ENCODE data around the gene GJD3.

The GJD3 gene

DNA sequence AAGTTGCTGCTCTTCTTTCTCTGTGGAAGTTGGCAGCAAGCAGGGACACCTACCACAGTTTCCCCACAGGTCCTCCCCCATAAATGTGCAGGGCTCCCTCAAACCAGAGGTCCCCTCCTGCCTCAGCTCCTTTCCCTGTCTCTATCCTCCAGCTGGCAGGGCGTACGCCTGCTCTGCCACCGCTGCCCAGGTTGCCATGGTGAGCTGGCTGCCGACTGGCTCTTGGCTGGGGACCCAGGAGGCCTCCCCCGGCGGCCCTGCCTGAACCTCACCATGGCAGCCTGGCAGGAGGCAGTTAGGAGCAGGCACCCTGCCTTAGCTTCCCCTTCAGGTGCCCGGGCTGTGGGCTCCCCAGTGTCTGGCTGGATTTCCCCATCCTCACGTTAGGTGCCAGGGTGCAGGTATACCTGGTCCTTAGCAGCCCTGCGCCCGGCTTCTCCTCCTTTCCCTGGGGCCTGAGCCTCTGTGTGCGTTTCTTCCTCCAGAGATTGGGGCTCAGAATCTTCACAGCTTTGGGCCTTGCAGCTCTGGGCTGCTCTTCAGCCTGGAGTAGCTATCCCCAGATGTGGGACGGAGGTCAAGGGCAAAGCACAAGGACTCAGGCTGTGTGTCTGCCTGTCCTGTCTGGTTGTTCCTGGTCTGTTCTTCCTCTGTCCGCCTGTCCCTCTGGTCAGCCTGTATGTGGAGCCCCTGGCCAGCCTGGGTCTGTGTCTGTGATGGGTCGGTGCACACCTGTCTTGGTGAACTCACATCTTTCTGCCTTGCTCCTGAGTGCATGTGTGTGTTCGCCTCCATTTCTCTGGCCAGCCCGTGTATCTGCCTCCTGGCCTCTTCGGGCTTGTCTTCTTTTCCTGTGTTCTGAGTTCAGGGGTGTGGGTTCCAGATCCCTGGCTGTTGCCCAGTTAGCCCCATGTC is 15.7 kb downstream of the GJD3 start (continued):
- TF ChIP-seq, protein P1, sequence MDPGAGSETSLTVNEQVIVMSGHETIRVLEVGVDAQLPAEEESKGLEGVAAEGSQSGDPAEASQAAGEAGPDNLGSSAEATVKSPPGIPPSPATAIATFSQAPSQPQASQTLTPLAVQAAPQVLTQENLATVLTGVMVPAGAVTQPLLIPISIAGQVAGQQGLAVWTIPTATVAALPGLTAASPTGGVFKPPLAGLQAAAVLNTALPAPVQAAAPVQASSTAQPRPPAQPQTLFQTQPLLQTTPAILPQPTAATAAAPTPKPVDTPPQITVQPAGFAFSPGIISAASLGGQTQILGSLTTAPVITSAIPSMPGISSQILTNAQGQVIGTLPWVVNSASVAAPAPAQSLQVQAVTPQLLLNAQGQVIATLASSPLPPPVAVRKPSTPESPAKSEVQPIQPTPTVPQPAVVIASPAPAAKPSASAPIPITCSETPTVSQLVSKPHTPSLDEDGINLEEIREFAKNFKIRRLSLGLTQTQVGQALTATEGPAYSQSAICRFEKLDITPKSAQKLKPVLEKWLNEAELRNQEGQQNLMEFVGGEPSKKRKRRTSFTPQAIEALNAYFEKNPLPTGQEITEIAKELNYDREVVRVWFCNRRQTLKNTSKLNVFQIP (CRISPR knock-in tag; IDR thresholded peaks at IDR 0.05; ENCODE audit: borderline replicate concordance, low read depth) = no peak
- TF ChIP-seq, protein P2, sequence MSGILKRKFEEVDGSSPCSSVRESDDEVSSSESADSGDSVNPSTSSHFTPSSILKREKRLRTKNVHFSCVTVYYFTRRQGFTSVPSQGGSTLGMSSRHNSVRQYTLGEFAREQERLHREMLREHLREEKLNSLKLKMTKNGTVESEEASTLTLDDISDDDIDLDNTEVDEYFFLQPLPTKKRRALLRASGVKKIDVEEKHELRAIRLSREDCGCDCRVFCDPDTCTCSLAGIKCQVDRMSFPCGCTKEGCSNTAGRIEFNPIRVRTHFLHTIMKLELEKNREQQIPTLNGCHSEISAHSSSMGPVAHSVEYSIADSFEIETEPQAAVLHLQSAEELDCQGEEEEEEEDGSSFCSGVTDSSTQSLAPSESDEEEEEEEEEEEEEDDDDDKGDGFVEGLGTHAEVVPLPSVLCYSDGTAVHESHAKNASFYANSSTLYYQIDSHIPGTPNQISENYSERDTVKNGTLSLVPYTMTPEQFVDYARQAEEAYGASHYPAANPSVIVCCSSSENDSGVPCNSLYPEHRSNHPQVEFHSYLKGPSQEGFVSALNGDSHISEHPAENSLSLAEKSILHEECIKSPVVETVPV (CRISPR knock-in tag; IDR thresholded peaks at IDR 0.05) = no peak

DNA sequence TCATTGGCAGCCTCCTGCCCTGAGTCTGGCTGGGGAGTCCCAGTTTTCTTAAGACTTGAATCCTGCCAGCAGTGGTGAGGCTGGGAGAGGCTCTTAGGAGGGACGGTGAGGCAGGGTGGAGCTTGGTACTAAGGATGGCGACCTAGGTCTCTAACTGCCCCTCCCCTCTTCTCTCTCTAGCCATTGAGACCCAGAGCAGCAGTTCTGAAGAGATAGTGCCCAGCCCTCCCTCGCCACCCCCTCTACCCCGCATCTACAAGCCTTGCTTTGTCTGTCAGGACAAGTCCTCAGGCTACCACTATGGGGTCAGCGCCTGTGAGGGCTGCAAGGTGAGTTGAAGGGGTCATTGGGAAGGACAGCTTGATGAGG is 16.4 kb downstream of the GJD3 start:
- no peak for ATAC-seq
- TF ChIP-seq, protein P2 (CRISPR knock-in tag; IDR thresholded peaks at IDR 0.05) = no peak
- TF ChIP-seq RARB (CRISPR knock-in tag; IDR thresholded peaks at IDR 0.05) (no peak), ZC3H10 (CRISPR knock-in tag; IDR thresholded peaks at IDR 0.05) (no peak), OSR1 (CRISPR knock-in tag; IDR thresholded peaks at IDR 0.05) (no peak), SNAI2 (CRISPR knock-in tag; IDR thresholded peaks at IDR 0.05) (no peak), ZNF8 (CRISPR knock-in tag; IDR thresholded peaks at IDR 0.05) (no peak), ARNTL (CRISPR knock-in tag; IDR thresholded peaks at IDR 0.05; ENCODE audit: borderline replicate concordance, low read depth) (no peak), CSDC2 (CRISPR knock-in tag; IDR thresholded peaks at IDR 0.05) (no peak), TCF4 (CRISPR knock-in tag; IDR thresholded peaks at IDR 0.05; ENCODE audit: borderline replicate concordance) (no peak), PPARA (CRISPR knock-in tag; IDR thresholded peaks at IDR 0.05; ENCODE audit: borderline replicate concordance) (no peak), GLIS3 (CRISPR knock-in tag; IDR thresholded peaks at IDR 0.05) (no peak), TOX (CRISPR knock-in tag; IDR thresholded peaks at IDR 0.05; ENCODE audit: borderline replicate concordance) (no peak), ZNF70 (CRISPR knock-in tag; IDR thresholded peaks at IDR 0.05) (no peak), ZFP3 (CRISPR knock-in tag; IDR thresholded peaks at IDR 0.05) (no peak), ESRRG (CRISPR knock-in tag; IDR thresholded peaks at IDR 0.05) (no peak), ZFP30 (CRISPR knock-in tag; IDR thresholded peaks at IDR 0.05) (no peak), ZNF565 (CRISPR knock-in tag; conservative IDR thresholded peaks at IDR 0.05; ENCODE audit: low read depth) (no peak)
- TF ChIP-seq, protein P1 (CRISPR knock-in tag; IDR thresholded peaks at IDR 0.05; ENCODE audit: borderline replicate concordance, low read depth) = no peak
- TF ChIP-seq, protein P3, sequence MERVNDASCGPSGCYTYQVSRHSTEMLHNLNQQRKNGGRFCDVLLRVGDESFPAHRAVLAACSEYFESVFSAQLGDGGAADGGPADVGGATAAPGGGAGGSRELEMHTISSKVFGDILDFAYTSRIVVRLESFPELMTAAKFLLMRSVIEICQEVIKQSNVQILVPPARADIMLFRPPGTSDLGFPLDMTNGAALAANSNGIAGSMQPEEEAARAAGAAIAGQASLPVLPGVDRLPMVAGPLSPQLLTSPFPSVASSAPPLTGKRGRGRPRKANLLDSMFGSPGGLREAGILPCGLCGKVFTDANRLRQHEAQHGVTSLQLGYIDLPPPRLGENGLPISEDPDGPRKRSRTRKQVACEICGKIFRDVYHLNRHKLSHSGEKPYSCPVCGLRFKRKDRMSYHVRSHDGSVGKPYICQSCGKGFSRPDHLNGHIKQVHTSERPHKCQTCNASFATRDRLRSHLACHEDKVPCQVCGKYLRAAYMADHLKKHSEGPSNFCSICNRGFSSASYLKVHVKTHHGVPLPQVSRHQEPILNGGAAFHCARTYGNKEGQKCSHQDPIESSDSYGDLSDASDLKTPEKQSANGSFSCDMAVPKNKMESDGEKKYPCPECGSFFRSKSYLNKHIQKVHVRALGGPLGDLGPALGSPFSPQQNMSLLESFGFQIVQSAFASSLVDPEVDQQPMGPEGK (CRISPR knock-in tag; IDR thresholded peaks at IDR 0.05; ENCODE audit: borderline replicate concordance) = no peak

DNA sequence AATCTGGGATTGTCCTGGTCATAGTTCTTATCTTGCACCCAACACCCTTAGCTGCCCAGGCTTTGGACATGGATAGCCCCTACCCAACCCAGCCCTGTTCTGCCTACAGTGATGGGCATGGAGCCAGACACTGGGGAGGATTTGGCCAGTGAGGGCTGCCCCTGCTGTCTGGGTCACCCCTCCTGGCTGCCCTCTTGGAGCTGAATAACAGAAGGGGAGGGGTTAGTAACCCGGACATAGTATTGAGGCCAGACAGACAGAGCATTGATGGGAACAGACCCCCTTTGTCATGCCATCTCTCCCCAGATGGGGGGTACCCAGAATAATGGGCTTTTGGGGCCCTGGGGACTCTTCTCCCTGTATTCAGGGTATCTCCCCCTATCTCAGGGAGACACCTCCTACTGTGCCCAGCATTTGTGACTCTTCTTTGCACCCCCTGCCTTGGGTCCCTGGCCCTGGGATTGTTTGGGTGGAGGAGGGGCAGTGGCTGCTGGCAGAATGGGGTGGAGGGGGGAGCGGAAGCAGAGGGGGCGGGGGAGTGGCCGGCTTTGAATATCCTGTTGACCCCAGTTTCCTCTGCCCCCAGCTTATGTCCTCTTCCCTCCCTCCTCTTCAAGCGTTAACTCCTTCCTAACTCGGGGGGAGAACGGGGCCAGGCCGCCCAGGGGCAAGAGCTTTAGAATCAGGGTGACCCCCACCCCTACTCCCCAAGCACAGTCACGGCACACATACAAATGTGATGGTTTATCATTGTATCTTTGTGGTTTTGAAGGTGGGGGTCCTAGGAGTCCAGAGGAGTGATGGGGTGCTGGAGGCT is 17.0 kb downstream of the GJD3 start:
- no peak for ATAC-seq
- TF ChIP-seq, protein P2 (CRISPR knock-in tag; IDR thresholded peaks at IDR 0.05) = no peak
- TF ChIP-seq, protein P1 (CRISPR knock-in tag; IDR thresholded peaks at IDR 0.05; ENCODE audit: borderline replicate concordance, low read depth) = no peak
- TF ChIP-seq CSDC2 (CRISPR knock-in tag; IDR thresholded peaks at IDR 0.05) (no peak), ZC3H10 (CRISPR knock-in tag; IDR thresholded peaks at IDR 0.05) (no peak)
